GM19463 (cell line): ENCODE measurements around the gene SLC15A5.
A peak's percentile ranks its signal among the peaks of the same experiment; 100 is the strongest.

ENCODE experiments used
- ATAC-seq: cut with Tn5 transposase; IDR thresholded peaks from one replicate; pipeline ENCODE4 v1.9.1; 2021; ENCODE audit warnings: mild to moderate bottlenecking, moderate library complexity; ENCODE audit not compliant: unreplicated experiment

Gene SLC15A5

GRCh38 chr12:16184681-16185080, 92.8 kb downstream of the SLC15A5 start:
- no peak for ATAC-seq

GRCh38 chr12:16183541-16183940, 93.9 kb downstream of the SLC15A5 start:
- ATAC-seq: no peak

- ATAC-seq: no peak
These were observed 101.6 kb downstream of the SLC15A5 start for GRCh38 chr12:16175840-16176239.

GRCh38 chr12:16174282-16174681, 103.2 kb downstream of the SLC15A5 start:
- ATAC-seq: no peak

GRCh38 chr12:16171348-16171747, 106.1 kb downstream of the SLC15A5 start:
- ATAC-seq: no peak

- ATAC-seq: no peak
These were observed 109.4 kb downstream of the SLC15A5 start for GRCh38 chr12:16168078-16168477.

- ATAC-seq: no peak
These were observed 110.7 kb downstream of the SLC15A5 start for GRCh38 chr12:16166563-16167470.

GRCh38 chr12:16165506-16165905, 112.0 kb downstream of the SLC15A5 start:
- peak; percentile 53 for ATAC-seq

GRCh38 chr12:16163901-16164300, 113.6 kb downstream of the SLC15A5 start:
- ATAC-seq: no peak

- ATAC-seq: no peak
These were observed 114.3 kb downstream of the SLC15A5 start for GRCh38 chr12:16163146-16163545.

GRCh38 chr12:16159571-16159970, 117.9 kb downstream of the SLC15A5 start:
- ATAC-seq: no peak

GRCh38 chr12:16158050-16158449, 119.4 kb downstream of the SLC15A5 start:
- ATAC-seq: no peak

GRCh38 chr12:16155938-16156337, 121.5 kb downstream of the SLC15A5 start:
- no peak for ATAC-seq

- ATAC-seq: no peak
These were observed 122.5 kb downstream of the SLC15A5 start for GRCh38 chr12:16154990-16155389.

GRCh38 chr12:16152885-16153673, 124.4 kb downstream of the SLC15A5 start:
- ATAC-seq: no peak

GRCh38 chr12:16150276-16150675, 127.2 kb downstream of the SLC15A5 start:
- ATAC-seq: no peak

- no peak for ATAC-seq
These were observed 128.5 kb downstream of the SLC15A5 start for GRCh38 chr12:16148938-16149337.
